ENCODE data around the gene LRFN2.

LRFN2 gene

DNA sequence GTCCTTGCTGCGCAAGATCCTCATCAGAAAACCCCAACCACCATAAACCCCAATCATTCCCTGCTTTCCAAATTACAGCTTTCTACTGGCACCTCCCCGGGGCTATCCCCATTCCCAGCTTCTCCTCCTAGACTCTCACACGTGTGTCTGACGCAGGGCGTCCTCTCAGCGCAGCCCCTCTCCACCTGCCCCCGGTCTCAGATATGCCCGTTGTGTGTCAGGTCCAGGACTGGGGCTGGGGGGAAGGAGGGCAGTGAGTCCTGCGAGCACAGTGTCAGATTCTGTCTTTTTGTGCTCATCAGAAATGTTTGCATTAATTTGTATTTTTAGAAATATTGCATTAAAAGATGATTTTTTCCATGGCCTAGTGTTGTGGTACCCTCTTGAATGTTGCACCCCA is 48.6 kb downstream of the LRFN2 start:
- in situ Hi-C loops (cut with MboI; ENCODE audit: low pct_unique_long_range_greater_than_20kb, low sequenced_read_pairs, unreplicated experiment) = no loop called here
- TF ChIP-seq, protein P1, sequence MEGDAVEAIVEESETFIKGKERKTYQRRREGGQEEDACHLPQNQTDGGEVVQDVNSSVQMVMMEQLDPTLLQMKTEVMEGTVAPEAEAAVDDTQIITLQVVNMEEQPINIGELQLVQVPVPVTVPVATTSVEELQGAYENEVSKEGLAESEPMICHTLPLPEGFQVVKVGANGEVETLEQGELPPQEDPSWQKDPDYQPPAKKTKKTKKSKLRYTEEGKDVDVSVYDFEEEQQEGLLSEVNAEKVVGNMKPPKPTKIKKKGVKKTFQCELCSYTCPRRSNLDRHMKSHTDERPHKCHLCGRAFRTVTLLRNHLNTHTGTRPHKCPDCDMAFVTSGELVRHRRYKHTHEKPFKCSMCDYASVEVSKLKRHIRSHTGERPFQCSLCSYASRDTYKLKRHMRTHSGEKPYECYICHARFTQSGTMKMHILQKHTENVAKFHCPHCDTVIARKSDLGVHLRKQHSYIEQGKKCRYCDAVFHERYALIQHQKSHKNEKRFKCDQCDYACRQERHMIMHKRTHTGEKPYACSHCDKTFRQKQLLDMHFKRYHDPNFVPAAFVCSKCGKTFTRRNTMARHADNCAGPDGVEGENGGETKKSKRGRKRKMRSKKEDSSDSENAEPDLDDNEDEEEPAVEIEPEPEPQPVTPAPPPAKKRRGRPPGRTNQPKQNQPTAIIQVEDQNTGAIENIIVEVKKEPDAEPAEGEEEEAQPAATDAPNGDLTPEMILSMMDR (IDR thresholded peaks at IDR 0.05; ENCODE audit: extremely low read depth, insufficient read depth, missing control alignments) = no peak
- no peak for DNase-seq (ENCODE audit: low spot score)

- in situ Hi-C loops (cut with MboI; ENCODE audit: low pct_unique_long_range_greater_than_20kb, low sequenced_read_pairs, unreplicated experiment) = no loop called here
- no peak for DNase-seq (ENCODE audit: low spot score)
- TF ChIP-seq, protein P1 (IDR thresholded peaks at IDR 0.05; ENCODE audit: extremely low read depth, insufficient read depth, missing control alignments) = no peak
Observed at GRCh38 chr6:40537446-40537845, 49.7 kb downstream of the LRFN2 start.

GRCh38 chr6:40536442-40536841 is 50.7 kb downstream of the LRFN2 start:
- no peak for DNase-seq (ENCODE audit: low spot score)
- in situ Hi-C loops (cut with MboI; ENCODE audit: low pct_unique_long_range_greater_than_20kb, low sequenced_read_pairs, unreplicated experiment) = no loop called here
- TF ChIP-seq, protein P1 (IDR thresholded peaks at IDR 0.05; ENCODE audit: extremely low read depth, insufficient read depth, missing control alignments) = no peak

GRCh38 chr6:40535819-40536380 is 51.3 kb downstream of the LRFN2 start:
- DNase-seq (ENCODE audit: low spot score) = no peak
- in situ Hi-C loops (cut with MboI; ENCODE audit: low pct_unique_long_range_greater_than_20kb, low sequenced_read_pairs, unreplicated experiment) = no loop called here
- TF ChIP-seq, protein P1 (IDR thresholded peaks at IDR 0.05; ENCODE audit: extremely low read depth, insufficient read depth, missing control alignments) = no peak

- TF ChIP-seq, protein P1 (IDR thresholded peaks at IDR 0.05; ENCODE audit: extremely low read depth, insufficient read depth, missing control alignments) = no peak
- in situ Hi-C loops (cut with MboI; ENCODE audit: low pct_unique_long_range_greater_than_20kb, low sequenced_read_pairs, unreplicated experiment) = no loop called here
- no peak for DNase-seq (ENCODE audit: low spot score)
Observed at GRCh38 chr6:40535110-40535818, 51.9 kb downstream of the LRFN2 start.

- in situ Hi-C loops (cut with MboI; ENCODE audit: low pct_unique_long_range_greater_than_20kb, low sequenced_read_pairs, unreplicated experiment) = no loop called here
- DNase-seq (ENCODE audit: low spot score) = no peak
- TF ChIP-seq, protein P1 (IDR thresholded peaks at IDR 0.05; ENCODE audit: extremely low read depth, insufficient read depth, missing control alignments) = no peak
Observed at GRCh38 chr6:40532349-40533000, 54.7 kb downstream of the LRFN2 start.

Data from GM13977 (cell line).